GM19240 (cell line): Measurements from ENCODE around the gene GSN.

Experiments used
- DNase-seq: peaks from one replicate; pipeline ENCODE4 v3.0.0; 2011; ENCODE audit warnings: low spot score; ENCODE audit not compliant: insufficient read length

GSN gene

GRCh38 chr9:121371495-121372061 lies 103.6 kb downstream of the GSN start:
- no peak for DNase-seq

GRCh38 chr9:121372239-121373010 lies 104.5 kb downstream of the GSN start:
- no peak for DNase-seq

DNA sequence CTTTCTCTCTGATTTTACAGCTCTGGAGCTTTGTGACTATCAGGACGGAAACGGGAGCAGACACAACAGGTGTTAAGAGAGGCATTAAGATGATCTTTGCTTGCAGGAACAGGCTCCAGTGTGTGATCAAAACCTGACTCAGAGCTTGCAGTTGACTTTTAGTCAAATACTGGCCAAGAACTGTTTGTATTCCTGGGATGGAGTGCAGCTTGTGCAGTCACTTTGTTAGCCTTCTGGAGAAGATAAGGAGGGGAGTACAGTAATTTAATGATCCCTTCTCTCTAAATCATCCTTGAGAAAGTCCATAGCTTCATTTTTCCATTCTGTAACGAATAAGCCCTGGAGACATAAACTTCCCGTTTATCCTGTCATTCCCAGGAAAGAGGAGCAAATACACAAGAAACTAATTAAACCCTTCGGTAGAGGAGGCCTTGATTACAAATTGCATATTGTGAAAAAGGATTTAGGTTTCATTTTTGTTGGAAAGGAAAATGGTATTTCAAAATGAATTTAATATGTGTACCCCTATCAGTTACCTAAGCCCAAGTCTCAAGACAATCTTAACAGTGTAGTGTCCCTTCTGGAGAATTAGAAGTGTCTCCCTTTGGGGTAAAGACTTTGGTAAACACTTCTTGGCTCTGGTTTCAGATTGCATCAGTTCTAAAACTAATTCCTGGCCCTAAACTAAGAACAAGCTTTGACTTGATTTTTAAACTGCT lies 105.2 kb downstream of the GSN start:
- no peak for DNase-seq

- no peak for DNase-seq
Measured at GRCh38 chr9:121376214-121376830, 108.4 kb downstream of the GSN start.

DNA sequence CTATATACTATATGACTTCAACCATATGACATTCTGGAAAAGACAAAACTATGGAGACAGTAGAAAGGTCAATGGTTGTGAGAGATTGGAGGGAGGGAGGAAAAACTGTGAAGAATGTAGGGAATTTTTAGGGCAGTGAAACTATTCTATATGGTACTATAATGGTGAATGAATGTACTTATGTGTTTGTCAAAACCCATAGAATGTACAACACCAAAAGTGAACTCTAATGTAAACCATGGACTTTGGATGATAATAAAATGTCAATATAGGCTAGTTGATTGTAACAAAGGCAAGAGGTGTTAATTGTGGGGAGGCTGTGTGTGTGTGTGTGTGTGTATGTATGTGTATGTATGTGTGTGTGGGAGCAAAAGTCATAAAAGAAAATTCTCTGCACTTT lies 112.9 kb downstream of the GSN start:
- no peak for DNase-seq
